WERI-Rb-1 (cell line): Measurements from ENCODE around the gene TMEM236.

Experiments used
- DNase-seq: peaks from one replicate; pipeline ENCODE4 v3.0.0-alpha.2; 2020
- H3K27ac ChIP-seq: fragments of 250-450 bp; sonication (Bioruptor Pico); 2 replicates; pipeline ENCODE4 v1.5.1; 2020; ENCODE audit warnings: mild to moderate bottlenecking, moderate library complexity
- H3K27me3 ChIP-seq: fragments of 250-450 bp; sonication (Bioruptor Pico); 2 replicates; pipeline ENCODE4 v1.5.1; 2021; ENCODE audit warnings: mild to moderate bottlenecking, low read depth, moderate library complexity; ENCODE audit not compliant: insufficient read depth, severe bottlenecking
- H3K36me3 ChIP-seq: fragments of 250-450 bp; sonication (Bioruptor Pico); 2 replicates; pipeline ENCODE4 v1.5.1; 2020; ENCODE audit warnings: mild to moderate bottlenecking, moderate library complexity
- H3K4me3 ChIP-seq: 2 replicates; pipeline ENCODE4 v1.5.1; 2011; ENCODE audit warnings: low read depth, mild to moderate bottlenecking, control low read depth, low read length
- H3K9me3 ChIP-seq: fragments of 250-450 bp; sonication (Bioruptor Pico); 2 replicates; pipeline ENCODE4 v1.5.1; 2021; ENCODE audit warnings: mild to moderate bottlenecking, moderate library complexity; ENCODE audit not compliant: severe bottlenecking
- TF ChIP-seq, protein P1 (sequence below): IDR thresholded peaks from 2 replicates; pipeline ENCODE4 v1.5.1; 2011; ENCODE audit warnings: low read depth, mild to moderate bottlenecking, control low read depth, inconsistent platforms, low read length

Gene TMEM236, protein sequence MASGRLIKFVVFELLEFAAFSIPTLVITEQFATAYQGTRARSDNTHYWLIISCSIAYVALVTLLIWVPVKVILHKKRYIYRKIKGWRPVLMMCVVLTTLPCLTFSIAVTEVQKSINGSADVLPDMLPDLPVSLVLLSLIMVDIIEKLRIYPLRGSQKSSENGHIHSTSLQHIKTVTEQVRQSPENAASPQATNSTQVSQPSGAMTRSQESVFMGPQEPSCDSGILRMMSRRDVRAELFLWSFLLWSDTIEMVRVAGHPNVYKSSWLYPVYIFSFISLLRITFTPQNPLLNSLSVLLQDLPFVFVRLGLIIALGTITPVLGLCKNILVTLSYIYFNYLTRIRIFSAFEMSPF

DNA sequence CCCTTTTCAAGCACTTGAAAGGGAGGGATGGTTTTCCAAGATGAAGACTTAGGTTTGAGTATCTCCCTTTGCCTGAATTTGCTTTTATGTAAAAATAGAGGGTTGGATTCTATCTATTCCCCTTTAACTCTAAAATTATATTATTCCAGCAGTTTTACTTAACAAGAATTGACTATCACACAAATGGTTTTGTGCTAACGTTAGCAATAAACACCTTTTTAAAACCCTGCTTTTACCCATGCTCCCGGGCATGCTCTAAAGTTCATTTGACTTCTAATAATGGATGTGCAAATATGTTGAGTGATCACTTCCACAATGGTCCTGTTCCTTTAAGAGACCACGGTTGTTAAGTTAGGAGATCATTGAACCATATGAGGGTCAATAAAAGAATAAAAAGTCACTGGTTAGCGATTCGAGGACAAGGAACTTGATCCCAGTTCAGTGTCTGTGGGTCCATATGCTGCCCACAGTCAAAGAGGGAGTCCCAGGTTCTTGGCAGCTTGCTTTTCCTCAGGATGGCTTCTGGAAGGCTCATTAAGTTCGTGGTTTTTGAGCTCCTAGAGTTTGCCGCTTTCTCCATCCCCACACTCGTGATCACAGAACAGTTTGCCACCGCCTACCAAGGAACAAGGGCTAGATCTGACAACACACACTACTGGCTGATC, at the start of gene TMEM236:
TMEM236 (plus strand) TSS at position 421 of the 665 bp plus-strand sequence; CDS start at position 516, 95 bp downstream.
- no peak within 1 kb of the TSS for H3K4me3 ChIP-seq
- no peaks in the 10 kb centered on the region for H3K36me3 ChIP-seq
- H3K9me3 ChIP-seq = no peaks in the 10 kb centered on the region
- no peak for DNase-seq
- no peak within 1 kb of the TSS for H3K27ac ChIP-seq
- no peaks in the 10 kb centered on the region for H3K27me3 ChIP-seq
- TF ChIP-seq, protein P1, sequence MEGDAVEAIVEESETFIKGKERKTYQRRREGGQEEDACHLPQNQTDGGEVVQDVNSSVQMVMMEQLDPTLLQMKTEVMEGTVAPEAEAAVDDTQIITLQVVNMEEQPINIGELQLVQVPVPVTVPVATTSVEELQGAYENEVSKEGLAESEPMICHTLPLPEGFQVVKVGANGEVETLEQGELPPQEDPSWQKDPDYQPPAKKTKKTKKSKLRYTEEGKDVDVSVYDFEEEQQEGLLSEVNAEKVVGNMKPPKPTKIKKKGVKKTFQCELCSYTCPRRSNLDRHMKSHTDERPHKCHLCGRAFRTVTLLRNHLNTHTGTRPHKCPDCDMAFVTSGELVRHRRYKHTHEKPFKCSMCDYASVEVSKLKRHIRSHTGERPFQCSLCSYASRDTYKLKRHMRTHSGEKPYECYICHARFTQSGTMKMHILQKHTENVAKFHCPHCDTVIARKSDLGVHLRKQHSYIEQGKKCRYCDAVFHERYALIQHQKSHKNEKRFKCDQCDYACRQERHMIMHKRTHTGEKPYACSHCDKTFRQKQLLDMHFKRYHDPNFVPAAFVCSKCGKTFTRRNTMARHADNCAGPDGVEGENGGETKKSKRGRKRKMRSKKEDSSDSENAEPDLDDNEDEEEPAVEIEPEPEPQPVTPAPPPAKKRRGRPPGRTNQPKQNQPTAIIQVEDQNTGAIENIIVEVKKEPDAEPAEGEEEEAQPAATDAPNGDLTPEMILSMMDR = no peak

DNA sequence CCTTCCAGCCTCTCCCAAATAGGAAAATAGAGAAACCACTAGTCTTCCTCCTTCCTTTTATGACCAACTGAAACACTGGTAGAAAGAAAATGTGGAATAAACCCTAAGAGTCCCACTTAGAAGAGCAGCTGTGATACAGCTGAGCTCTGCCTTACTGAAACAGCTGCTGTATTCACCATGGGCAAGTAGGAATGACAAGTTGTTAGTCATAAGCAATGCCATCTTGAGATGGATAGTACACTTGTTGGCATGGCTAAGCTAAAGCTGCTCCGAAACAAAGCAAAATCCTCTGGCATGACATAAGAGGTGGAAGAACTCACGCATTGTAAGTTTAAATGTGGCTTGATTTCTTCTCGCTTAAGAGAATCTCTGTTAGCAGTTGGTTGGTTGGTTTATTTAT, 48.3 kb upstream of the TMEM236 start:
- no peak for DNase-seq
- Histone ChIP-seq H3K27ac (no peak overlapping the region), H3K36me3 (no peaks in the 10 kb centered on the region), H3K4me3 (no peak overlapping the region), H3K9me3 (no peaks in the 10 kb centered on the region), H3K27me3 (no peaks in the 10 kb centered on the region)
- TF ChIP-seq, protein P1 = no peak

DNA sequence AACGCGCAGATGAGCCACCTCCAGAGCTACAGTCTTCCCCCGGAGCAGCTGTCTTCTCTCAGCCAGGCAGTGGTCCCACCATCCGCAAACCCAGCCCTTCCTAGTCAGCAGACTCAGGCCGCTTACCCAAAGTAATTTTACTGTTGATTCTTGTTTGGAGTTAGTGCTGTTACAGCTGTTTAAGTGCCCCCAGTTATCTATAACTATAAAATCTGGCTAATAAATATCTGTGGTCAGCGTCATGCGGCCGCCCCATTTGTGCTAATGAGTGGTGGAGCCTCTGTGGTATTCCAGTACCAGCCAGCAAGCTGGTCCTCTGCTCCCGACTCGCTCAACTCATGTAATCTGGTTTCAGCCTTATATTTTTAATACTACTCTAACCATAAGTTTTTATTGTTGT, 43.2 kb upstream of the TMEM236 start:
- no peaks in the 10 kb centered on the region for H3K27me3 ChIP-seq
- H3K9me3 ChIP-seq = no peaks in the 10 kb centered on the region
- no peak overlapping the region for H3K4me3 ChIP-seq
- TF ChIP-seq, protein P1 = no peak
- H3K27ac ChIP-seq = no peak overlapping the region
- H3K36me3 ChIP-seq = no peaks in the 10 kb centered on the region; the same call in 1 of the 2 replicates
- DNase-seq = no peak

DNA sequence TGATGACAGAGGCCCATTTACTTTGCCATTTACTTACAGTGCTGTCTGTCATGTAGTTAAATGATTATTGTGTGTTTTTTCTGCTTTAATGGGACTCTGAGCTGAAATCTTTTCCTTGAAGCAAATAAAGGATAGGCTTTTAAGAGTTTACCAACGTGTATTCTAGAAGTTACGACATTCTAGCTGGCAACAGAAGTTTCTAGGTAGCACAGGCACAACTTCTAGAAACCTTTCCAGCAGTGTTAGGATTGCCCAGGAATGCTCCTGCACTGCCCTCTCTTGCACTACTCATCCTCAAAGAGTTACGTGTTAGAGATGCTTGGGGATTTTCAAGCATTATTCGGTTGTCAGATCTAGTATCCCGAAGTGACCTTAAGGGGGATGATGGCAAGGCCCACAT, 42.5 kb upstream of the TMEM236 start:
- H3K27ac ChIP-seq = no peak overlapping the region
- TF ChIP-seq, protein P1 = no peak
- DNase-seq = no peak
- H3K4me3 ChIP-seq = no peak overlapping the region
- H3K9me3 ChIP-seq = no peaks in the 10 kb centered on the region
- H3K36me3 ChIP-seq = no peaks in the 10 kb centered on the region; the same call in 1 of the 2 replicates
- H3K27me3 ChIP-seq = no peaks in the 10 kb centered on the region

DNA sequence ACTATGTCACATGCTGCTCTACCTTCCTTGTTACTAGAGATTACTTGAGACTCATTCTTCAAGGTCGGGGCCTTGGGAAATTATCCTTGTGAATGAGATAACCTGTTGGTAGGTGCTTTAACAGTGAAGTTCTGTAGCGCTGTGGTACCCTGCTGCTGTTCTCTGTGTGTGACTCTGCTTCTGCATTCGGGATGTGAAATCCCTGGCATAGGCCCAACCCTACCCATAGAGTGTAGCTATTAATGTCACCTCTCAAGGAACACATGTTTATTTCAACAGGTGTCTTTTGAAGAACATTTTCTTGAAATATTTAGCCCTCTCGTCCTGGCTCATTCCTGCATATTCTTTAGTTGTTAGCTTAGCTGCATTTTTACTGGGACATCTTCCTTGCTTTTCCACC, 41.8 kb upstream of the TMEM236 start:
- Histone ChIP-seq H3K27me3 (no peaks in the 10 kb centered on the region), H3K36me3 (peaks cover 3% of the 10 kb centered on the region; the same call in 1 of the 2 replicates), H3K9me3 (no peaks in the 10 kb centered on the region), H3K27ac (no peak overlapping the region), H3K4me3 (no peak overlapping the region)
- DNase-seq = no peak
- TF ChIP-seq, protein P1 = no peak
